Testis (tissue), 2 donors: ENCODE measurements around the gene OAS1.

Experiments used
- CTCF ChIP-seq, 3 experiments: fragments of 450-650 bp in 2 of 3; fragments of 200-600 bp in 1 of 3; sonication (generic) in 1 of 3; IDR thresholded peaks; one replicate each; pipeline ENCODE4 v1.5.1; 2016 to 2019; ENCODE audit warnings: antibody characterized with exemption in 3 of 3, mild to moderate bottlenecking in 2 of 3, moderate library complexity in 1 of 3
- POLR2A ChIP-seq: fragments of 450-650 bp; IDR thresholded peaks from one replicate; pipeline ENCODE4 v1.6.1; 2017; ENCODE audit warnings: antibody characterized with exemption, mild to moderate bottlenecking, moderate library complexity

- no peak for TF ChIP-seq CTCF (IDR thresholded peaks at IDR 0.05)
- no peak for TF ChIP-seq POLR2A
Measured at GRCh38 chr12:112869091-112869490, 37.7 kb upstream of the OAS1 start.
